Measurements from ENCODE around the gene OGFOD3. TPM values are rescaled to one million over a fixed set of nuclear protein-coding genes. Genes with fewer than 3 reads are reported as not detected.
"Not testable (repeated sequence)": the region's sequence is repeated elsewhere in the genome, so short reads cannot be mapped to it uniquely, and the experiment has no call there.

OGFOD3 gene
- total RNA-seq, 1 experiment from 2014 or later = 65.0 TPM

DNA sequence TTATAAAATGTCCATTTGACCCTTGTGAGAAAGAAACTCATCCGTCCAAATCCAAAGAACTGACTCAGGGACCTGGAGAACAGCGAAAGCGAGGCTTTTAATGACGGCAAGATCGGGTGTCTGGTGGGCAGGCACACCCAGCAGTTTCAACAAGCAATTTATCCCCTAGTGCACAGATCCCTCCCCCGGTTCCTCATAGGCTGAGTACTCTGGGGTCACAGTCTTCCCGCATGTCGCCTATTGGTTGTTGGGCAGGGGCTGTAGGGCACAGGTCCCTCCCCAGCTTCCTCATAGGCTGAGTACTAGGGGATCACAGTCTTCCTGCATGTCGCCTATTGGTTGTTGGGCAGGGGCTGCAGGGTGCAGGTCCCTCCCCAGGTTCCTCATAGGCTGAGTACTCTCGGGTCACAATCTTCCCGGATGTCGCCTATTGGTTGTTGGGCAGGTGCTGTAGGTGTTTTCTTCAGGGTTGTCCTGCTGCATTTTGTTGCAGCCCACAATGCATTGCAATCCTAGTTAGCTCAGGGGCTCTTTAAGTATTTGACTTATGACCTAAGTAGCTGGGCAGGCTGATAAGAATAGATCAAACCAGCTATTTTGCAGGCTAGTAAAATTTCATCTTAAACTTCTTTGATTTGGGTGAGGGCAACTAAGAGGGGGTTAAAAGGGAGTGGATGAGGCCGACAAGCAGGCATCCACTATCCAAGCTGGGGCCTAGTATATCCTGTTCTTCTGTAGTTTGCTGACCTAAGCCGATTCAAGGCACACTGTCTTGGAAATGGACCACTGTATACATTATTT, 50.5 kb downstream of the OGFOD3 start:
- in situ Hi-C loops (cut with HindIII; ENCODE audit: low sequenced_read_pairs) = no loop called here
- peak; percentile 65 for DNase-seq (ENCODE audit: low spot score)

DNA sequence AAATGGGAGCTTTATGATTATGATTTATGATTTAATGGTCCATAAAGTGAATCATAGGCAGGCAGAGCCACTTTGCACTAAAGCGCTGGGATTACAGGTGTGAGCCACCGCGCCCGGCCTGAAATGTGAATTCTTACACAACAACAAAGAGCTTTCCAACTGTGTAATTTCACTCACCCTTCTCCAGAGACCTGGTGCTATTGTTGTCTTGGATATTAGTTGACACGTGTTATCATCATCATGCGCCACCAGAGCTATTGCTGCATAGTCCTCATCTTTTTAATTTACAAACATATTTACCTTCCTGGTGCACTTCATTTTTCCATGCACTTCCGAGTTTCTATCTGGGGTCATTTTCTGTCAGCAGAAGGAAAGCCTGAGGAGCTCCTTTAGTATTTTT, 51.6 kb downstream of the OGFOD3 start:
- no peak for DNase-seq (ENCODE audit: low spot score)
- in situ Hi-C loops (cut with HindIII; ENCODE audit: low sequenced_read_pairs) = no loop called here

DNA sequence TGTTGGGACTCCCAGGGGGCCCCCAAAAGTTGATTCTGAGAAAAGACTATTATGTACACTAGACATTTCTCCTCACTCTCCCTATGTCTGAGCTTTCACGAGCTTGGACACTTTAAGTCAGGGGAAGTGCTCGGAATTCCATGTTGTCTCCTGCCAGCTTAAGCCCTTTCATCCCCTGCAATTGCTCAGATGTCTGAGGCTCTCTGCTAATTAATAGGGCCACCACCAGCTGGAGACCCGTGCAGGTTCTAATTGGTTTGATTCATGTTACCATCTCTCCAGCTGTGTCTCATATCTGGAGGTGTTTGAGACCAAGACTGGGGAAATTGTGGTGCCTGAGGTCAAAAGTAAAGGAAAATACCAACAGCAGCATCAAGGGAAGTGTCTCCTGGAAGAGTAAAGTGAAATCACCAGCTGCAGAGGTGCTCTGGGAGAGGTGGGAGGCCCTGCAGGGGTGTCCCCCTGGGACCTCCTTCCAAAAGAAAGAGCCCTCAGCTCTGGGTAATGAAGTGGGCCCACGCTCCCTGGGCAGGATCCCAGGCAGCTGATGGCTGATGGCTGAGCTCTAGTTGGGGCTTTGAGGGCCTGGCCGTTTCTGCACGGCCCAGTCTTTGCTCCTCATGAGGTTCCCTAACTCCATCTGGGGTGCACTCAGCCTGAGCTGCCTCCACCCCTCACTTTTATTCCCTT, 52.6 kb downstream of the OGFOD3 start:
- no peak for DNase-seq (ENCODE audit: low spot score)
- in situ Hi-C loops (cut with HindIII; ENCODE audit: low sequenced_read_pairs) = no loop called here

DNA sequence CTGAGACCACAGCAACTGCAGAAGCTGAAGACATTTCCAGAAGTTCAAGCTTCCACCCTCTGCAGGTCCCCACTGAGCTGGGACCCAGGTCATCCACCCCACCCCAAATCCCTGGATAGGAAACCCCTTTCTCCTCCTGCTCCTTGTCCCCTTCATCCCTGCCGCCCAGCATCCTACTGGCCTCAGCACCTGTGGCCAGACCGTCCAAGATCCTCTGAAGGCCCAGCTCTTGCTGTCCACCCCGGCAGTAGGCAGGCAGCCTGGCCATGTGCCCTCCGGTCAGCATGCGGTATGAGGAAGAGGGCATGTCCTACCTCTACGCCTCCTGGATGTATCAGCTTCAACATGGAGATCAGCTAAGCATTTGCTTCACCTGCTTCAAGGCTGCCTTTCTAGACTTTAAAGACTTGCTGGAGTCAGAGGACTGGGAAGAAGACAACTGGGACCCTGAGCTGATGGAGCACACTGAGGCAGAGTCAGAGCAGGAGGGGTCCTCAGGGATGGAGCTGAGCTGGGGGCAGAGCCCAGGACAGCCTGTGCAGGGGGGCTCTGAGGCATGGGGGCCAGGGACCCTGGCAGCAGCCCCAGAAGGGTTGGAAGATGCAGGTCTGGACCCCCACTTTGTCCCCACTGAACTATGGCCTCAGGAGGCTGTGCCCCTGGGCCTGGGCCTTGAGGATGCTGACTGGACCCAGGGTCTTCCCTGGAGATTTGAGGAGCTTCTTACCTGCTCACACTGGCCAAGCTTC, 56.3 kb downstream of the OGFOD3 start:
- DNase-seq (ENCODE audit: low spot score) = no peak
- in situ Hi-C loops (cut with HindIII; ENCODE audit: low sequenced_read_pairs) = loop anchor here (5.0 kb wide), 1 partner anchor 55 kb away; the partner anchor contains the start of genes HEXD and OGFOD3

DNA sequence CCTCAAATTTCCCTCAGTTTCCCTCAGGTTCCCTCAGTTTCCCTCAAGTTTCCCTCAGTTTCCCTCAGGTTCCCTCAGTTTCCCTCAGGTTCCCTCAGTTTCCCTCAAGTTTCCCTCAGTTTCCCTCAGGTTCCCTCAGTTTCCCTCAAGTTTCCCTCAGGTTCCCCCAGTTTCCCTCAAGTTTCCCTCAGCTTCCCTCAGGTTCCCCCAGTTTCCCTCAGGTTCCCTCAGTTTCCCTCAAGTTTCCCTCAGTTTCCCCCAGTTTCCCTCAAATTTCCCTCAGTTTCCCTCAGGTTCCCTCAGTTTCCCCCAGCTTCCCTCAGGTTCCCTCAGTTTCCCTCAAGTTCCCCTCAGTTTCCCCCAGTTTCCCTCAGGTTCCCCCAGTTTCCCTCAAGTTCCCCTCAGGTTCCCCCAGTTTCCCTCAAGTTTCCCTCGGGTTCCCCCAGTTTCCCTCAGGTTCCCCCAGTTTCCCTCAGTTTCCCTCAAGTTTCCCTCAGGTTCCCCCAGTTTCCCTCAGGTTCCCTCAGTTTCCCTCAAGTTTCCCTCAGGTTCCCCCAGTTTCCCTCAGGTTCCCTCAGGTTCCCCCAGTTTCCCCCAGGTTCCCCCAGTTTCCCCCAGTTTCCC, 58.8 kb downstream of the OGFOD3 start:
- not testable (repeated sequence) for DNase-seq (ENCODE audit: low spot score)
- in situ Hi-C loops (cut with HindIII; ENCODE audit: low sequenced_read_pairs) = loop anchor here (5.0 kb wide), 1 partner anchor 58 kb away; the partner anchor contains the start of genes HEXD and OGFOD3

DNA sequence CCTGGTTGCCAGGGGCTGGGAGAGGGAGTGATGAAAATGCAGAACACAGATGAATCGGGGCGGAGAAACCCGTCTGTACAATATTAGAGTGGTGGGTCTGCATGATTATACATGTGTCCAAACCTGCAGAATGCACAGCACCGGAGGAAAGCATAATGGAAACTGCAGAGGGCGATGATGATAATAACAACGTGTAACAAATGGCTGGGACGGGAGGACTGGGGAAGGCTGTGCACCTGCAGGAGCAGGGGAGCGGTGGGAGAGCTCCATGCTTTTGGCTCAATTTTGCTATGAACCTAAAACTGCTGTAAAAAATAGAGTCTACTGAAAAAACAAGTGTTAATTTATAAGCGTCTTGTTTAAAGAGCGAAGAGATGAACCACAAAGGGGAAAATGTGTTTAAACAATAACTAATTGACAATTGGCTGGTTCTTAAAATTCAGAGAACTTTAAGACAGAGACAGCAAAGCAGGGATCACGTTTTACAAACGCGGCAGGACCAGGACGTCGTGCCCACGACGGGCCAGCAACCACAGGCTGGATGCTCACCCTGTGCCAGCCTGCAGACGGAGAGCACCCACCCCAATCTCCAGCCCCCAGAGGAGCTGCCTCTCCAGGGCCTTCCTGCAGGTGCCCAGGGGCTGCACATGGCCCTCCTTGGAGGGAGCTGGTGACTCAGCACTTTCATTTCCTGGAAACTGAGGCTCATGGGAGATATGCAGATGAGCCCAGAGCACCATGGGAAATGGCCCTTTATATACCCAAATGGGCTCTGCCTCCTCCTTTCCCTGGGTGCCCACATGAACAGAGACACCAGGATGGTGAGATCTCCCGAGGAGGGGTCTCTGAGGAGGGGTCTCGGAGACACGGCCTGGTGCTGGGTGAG, 59.7 kb downstream of the OGFOD3 start, which contains the start of gene TEX19:
Gene TEX19 (plus strand): TSS at position 783 of the 886 bp plus-strand sequence. CDS start 2,904 bp downstream, outside the sequence.
- no peak for DNase-seq (ENCODE audit: low spot score)
- in situ Hi-C loops (cut with HindIII; ENCODE audit: low sequenced_read_pairs) = no loop called here

DNA sequence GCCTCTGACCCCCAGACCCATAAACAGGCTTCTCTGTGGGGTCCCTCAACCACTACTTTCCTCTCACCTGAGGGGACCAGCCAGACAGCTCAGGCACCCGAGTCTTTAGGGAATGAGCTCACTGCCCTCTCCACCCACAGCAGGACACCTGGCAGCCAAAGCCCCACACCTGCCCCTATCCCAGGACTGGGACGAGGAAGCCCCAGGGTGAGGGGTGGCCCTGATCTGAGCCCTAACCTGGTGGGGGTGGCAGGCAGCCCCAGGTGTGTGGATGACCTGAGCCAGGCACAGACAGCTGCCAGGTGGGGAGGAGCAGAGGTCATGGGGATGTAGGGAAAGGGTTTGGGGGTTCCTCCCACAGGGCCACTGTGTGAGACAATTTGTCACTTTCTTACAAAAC, 61.0 kb downstream of the OGFOD3 start:
- no peak for DNase-seq (ENCODE audit: low spot score)
- in situ Hi-C loops (cut with HindIII; ENCODE audit: low sequenced_read_pairs) = no loop called here

DNA sequence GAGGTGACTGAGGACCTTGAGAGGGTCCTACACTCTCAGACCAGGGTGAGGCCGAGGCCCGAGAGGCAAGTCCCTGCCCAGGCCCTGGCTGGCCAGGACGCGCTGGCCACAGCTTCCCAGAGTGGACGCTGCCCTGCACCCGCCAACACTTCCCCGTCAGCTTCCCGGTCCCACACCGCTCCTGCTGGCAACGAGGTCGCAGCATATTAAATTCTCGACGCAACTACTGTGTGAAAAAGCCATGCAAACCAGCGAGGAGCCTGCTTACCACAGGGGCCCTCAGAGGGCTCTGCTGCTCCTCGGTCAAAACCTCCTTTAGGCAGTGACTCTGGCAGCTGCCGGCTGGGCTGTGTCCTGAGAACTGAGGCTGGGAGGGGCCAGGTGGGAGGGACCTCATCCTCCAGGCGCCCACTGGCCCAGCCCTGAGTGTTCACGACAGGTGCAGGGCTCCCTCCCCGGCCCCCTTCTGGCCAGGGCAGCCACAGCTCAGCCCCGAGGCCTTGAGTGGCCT, 61.5 kb downstream of the OGFOD3 start:
- no peak for DNase-seq (ENCODE audit: low spot score)
- in situ Hi-C loops (cut with HindIII; ENCODE audit: low sequenced_read_pairs) = no loop called here

DNA sequence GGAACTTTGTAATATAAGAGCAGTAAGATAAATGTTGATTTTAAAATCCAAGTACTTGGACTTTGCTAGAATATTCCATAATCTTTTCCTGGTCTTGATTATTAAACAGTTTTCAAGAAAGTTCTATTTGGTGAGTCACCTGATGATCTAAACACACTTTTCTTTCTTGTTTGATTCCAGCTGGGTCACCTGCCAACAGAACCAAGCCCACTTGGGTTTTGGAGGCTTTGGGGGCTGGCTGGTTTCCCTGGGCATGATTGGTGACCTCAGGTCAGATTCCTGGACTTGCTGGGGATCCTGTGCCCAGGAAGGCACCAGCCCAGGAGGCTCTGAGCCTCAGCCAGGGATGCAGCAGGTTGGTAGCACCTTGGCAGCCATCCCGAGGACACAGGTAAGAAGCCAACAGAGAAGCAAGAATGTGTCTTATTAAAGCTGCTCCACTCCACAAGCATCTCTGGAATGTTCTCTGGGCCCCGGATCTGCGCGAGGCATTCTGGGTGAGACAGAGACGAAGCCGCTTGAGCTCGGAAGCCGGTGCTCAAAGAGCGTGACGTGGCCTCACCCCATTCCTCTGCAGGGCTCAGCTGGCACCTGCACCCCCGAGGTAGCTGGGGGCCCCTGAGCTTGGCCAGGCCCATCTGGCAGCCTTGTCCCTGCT, 62.5 kb downstream of the OGFOD3 start:
- no peak for DNase-seq (ENCODE audit: low spot score)
- in situ Hi-C loops (cut with HindIII; ENCODE audit: low sequenced_read_pairs) = no loop called here

DNA sequence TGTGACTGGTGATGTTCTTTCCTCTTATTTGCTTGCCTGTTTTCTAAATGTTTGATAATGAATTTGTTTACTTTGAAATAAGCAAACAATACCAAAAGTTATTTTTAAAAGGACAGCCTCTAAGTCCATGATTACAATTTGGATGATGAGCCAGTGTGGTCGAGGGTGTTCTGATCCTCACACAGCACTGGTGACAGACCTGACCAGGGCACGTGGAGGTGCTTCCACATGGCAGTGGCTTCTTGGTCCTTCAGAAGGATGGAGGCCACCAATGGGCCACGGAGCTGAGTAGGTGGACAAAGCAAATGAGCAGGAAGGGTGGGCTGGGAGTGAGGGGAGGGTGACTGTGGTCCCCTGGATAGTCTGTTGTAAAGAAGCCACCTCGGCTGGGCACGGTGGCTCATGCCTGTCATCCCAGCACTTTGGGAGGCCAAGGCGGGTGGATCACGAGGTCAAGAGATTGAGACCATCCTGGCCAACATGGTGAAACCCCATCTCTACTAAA, 63.5 kb downstream of the OGFOD3 start:
- DNase-seq (ENCODE audit: low spot score) = no peak
- in situ Hi-C loops (cut with HindIII; ENCODE audit: low sequenced_read_pairs) = no loop called here

DNA sequence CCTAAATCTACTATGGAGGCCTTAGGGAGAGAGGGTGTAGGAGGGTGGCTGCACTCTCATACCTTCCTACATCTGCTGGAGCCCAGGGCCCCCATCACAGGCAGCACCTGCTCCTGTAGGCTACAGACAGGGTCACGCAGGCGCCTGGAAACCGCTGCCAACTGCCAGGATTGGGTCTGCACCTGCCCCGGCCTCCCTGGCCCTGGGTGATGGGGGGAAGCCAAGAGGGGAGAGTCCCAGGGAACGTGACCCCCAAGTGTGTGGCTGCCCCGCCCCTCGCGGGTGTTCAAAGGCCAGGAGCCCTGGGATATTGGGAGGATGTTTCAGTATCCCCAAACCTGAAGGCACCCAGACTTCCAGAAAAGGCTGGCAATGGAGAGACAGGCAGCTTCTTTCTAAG, 64.9 kb downstream of the OGFOD3 start:
- in situ Hi-C loops (cut with HindIII; ENCODE audit: low sequenced_read_pairs) = no loop called here

DNA sequence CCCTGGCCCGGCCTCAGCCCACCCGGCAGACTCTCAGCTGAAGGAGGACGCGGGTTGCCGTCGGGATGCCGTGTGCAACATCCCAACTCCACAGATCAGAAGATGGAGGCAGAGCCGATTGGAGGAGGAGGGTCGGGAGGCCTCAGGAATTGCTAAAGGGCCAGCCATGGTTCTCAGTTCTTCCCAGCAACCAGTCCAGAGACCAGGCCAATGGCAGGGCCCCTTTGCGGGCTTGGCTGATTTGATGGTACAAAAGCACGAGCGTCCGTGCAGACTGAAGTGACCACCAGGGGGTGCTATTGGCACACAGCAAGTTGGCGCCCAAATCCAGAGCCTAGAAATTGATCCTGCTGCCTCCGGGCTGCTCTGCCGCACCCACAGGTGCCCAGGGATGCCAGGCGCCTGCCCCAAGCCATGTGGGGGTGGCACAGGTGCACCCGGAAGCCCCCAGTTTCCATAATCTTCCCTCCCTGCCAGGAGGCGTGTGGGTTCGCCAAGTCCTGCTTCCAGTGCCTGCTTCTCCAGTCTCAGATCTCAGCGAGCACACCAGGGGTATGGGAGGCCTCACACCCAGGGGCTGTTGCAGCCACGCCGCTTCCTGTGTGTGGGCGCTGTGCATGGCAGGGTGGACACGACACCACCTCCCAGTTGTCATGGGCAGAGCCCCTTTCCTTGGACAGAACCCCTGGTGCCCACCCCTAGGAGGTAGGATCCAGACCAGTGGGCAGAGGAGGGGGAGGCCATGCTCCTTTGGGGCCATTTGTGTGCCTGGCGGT, 66.5 kb downstream of the OGFOD3 start:
- in situ Hi-C loops (cut with HindIII; ENCODE audit: low sequenced_read_pairs) = no loop called here
- peak; percentile 92 for DNase-seq (ENCODE audit: low spot score)

More for the DNA sequence above, 64.9 kb downstream of the OGFOD3 start:
- no peak for DNase-seq (ENCODE audit: low spot score)

DNA sequence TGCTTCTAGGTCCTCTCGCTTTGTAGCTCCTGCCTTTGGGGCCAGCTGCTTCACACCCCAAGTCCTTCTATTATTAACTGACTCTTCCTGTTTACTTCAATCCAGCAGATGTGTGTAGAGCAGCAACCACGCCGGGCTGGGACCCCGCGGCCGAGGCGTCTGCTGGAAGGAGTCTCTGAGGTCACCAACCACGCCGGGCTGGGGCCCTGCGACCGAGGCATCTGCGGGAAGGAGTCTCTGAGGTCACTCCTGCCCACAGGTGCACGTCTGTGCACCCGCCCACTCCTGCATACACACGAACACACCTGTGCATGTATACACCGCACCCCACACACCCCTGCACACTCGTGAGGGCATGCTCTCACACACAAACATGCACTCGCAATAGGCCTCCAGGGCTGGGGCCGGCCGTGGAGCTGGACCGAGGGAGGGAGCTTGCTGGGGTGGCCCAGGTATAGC, 67.1 kb downstream of the OGFOD3 start:
- in situ Hi-C loops (cut with HindIII; ENCODE audit: low sequenced_read_pairs) = no loop called here
- DNase-seq (ENCODE audit: low spot score) = no peak

DNA sequence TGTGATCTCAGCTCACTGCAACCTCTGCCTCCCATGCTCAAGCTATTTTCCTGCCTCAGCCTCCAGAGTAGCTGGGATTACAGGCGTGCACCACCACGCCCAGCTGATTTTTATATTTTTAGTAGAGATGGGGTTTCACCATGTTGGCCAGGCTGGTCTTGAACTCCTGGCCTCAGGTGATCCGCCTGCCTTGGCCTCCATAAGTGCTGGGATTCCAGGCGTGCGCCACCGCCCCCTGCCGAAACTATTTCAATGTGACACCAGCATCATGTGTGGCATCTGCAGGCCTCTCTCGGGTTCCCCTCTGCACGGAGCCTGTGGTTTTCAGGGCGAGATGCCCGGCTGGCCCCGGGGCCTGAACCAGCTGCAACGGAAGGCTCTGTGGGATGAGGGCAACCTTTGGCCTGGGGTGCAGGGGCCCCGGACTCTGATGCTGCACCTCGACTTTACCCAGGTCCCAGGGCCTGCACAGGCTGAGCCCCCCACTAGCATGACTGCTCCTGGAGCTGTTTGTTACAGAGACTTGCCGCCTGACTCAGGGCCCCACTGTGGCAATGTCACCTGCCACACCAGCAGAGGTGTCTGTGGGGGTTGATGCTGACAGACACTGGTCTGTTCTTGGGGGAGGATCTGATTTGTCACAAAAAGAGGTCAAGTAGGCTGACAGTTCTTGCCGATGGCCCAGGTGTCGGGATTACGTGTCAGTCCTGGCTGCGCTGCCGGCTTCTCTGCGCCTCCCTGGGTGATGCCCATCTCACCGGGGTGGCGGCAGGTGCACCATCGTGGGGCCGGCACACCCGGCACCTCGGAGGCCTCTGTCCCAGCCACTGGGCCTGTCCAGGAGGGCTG, 68.0 kb downstream of the OGFOD3 start:
- in situ Hi-C loops (cut with HindIII; ENCODE audit: low sequenced_read_pairs) = no loop called here
- DNase-seq (ENCODE audit: low spot score) = no peak

DNA sequence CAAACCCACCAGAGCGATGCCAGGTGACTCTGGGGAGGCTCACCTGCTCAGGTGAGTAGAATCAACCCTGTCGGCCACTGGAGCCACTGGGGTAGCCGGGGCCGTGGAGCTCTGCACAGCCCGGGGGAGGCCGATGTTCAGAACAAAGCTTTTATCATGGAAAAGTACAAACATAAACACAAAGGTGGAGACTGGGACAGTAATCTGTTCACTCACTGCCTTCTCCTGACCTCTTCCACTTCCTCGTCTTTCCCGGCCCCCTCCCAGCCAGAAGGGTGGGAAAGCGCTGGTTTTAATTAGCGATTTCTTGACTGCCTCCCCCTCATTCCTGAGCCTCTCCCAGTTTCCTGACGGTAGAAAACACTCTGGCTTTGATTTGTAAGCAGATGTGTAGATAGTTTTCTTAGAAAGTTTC, 69.1 kb downstream of the OGFOD3 start:
- in situ Hi-C loops (cut with HindIII; ENCODE audit: low sequenced_read_pairs) = loop anchor here (10.0 kb wide), 2 partner anchors 54 to 66 kb away; partner anchors contain the start of genes HEXD and OGFOD3
- DNase-seq (ENCODE audit: low spot score) = peak; percentile 51

DNA sequence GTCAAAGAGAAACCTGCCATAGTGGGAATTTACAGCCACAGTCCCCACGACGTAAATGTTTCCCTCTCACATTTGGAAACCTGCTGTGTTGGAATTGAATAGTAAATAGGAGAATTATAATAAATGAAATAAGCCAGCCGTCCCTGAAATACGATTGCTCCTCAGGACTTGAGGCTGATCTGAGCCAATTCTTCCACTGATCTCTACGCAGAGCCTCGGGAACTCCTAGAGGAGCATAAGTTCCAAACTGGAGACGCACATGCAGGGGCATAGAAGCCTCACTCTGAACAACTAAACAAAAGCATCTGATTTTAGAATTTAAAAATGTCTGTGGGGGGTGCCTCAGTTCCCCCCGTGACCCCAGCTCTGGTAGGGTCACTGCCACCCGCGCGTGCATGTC, 69.5 kb downstream of the OGFOD3 start:
- in situ Hi-C loops (cut with HindIII; ENCODE audit: low sequenced_read_pairs) = loop anchor here (10.0 kb wide), 2 partner anchors 54 to 66 kb away; partner anchors contain the start of genes HEXD and OGFOD3
- DNase-seq (ENCODE audit: low spot score) = no peak
